GM12873 (cell line): ENCODE measurements around the gene HAO1.

Source experiments
- CTCF ChIP-seq: IDR thresholded peaks from 2 replicates; pipeline ENCODE4 v1.5.1; 2012; ENCODE audit warnings: low read depth, mild to moderate bottlenecking, moderate library complexity, low read length, control low read depth; ENCODE audit not compliant: insufficient read depth; ENCODE audit errors: missing control alignments

HAO1 gene

GRCh38 chr20:7940341-7940740 lies at the start of gene HAO1:
Gene HAO1 (minus strand): TSS chr20:7940458. CDS start chr20:7940422, 36 bp downstream.
- no peak for TF ChIP-seq CTCF

DNA sequence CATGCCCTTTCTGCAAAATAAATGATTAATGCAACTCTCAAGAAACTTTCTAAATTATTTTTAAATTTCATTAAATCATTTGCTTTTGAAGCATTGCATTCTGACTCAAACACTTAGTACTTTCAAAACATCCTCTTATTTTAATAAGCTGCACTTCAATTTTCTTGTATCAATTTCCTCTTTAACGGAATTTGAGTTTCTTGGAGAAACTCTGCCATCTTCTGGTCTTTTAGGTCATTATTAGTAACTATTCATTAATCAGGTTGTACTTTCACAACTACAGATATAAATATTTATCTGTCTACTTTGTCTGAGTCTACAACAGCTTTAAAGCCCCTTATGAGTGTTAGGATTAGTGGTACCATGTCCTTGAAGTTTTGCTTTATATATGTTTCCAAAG lies 49.1 kb upstream of the HAO1 start:
- TF ChIP-seq CTCF, result no peak

- TF ChIP-seq CTCF, result no peak
Measured at GRCh38 chr20:7985916-7986315, 45.7 kb upstream of the HAO1 start.

DNA sequence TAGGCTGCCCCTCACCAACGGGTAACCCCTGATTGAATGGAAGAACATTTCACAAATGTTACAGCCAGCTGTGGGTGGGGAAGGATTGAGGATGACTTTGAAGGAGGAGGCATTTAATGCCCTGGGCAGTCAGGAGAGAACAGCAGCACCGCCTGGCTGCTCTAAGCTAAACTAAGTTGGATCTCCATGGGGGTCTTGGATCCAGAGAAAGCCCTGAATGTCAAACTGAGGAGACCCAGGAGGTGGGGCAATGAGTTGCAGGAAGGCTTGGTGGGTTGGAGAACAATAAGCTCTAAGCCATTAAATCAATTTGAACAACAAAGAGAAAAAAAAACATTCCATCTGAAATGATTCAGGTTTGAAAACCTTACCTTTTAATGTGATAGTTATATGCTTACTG lies 43.9 kb upstream of the HAO1 start:
- TF ChIP-seq CTCF, result no peak

DNA sequence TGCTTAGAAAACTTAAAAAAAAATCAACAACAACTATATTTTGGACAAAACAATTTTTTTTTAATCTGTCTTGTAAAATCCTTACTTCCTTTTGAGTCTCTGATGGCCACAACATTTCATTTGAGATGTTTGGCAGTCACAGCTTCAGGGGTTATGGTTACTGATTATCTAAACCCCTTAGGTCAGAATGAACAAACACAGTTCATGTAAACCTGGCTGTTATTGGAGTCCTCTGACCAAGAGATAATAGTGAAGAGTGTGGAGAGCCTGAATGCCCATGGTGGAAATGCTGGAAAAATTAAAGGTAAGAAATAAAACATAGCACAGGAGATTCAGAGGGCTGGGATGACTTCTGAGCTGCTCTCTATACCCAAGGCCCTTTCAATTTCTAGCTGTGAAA lies 41.1 kb upstream of the HAO1 start:
- TF ChIP-seq CTCF, result no peak

- TF ChIP-seq CTCF, result peak; percentile 54
Measured at GRCh38 chr20:7980332-7981046, 40.2 kb upstream of the HAO1 start.

DNA sequence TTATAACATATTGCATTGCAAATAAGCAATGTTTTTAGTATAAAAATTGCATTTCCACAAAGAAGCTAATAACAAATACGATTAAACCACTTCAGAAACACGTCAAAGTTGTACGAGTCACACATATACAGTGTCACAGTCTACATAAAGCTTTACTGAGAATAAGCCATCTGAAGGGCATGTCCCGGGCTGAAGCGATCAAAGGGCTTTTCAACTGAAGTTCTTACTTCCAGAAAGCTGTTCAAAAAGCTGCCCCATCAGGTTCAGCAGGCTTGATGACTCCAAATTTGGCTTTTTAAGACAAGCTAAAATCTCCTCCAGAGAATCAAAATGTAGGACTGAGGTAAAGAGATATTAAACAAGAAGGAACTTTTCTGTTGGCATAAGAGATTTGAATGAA lies 37.5 kb upstream of the HAO1 start:
- TF ChIP-seq CTCF, result no peak
